ENCODE results near the gene HCN3.
"Not testable (repeated sequence)": the region's sequence is repeated elsewhere in the genome, so short reads cannot be mapped to it uniquely, and the experiment has no call there.

The HCN3 gene
- total RNA-seq, result 0.57 to 4.5 (median 1.3) reads per million in 17 experiments

- DNase-seq, result peak; percentile 98 to 99 (median 98)
Observed at GRCh38 chr1:155277070-155277901, at the start of gene HCN3. Gene HCN3 (plus strand): TSS chr1:155277463. CDS start chr1:155277591, 128 bp downstream.

GRCh38 chr1:155228096-155228427 is 49.2 kb upstream of the HCN3 start:
- no peak for DNase-seq

- not testable (repeated sequence) for DNase-seq
Observed at GRCh38 chr1:155231302-155231701, 46.0 kb upstream of the HCN3 start.

- not testable (repeated sequence) for DNase-seq
Observed at GRCh38 chr1:155232001-155232978, 45.0 kb upstream of the HCN3 start.

- DNase-seq, result not testable (repeated sequence)
Observed at GRCh38 chr1:155233502-155233901, 43.8 kb upstream of the HCN3 start.

- not testable (repeated sequence) for DNase-seq
Observed at GRCh38 chr1:155235375-155235774, 41.9 kb upstream of the HCN3 start.

- DNase-seq, result peak; percentile 16 to 68 (median 57)
Observed at GRCh38 chr1:155236451-155236850, 40.8 kb upstream of the HCN3 start.

GRCh38 chr1:155241069-155241679 is 36.1 kb upstream of the HCN3 start:
- peak; percentile 87 to 93 (median 90) for DNase-seq

- DNase-seq, result peak; percentile 78 to 94 (median 86)
Observed at GRCh38 chr1:155241841-155242264, 35.4 kb upstream of the HCN3 start.

- DNase-seq, result no peak
Observed at GRCh38 chr1:155242805-155243358, 34.4 kb upstream of the HCN3 start.

GRCh38 chr1:155244368-155245162 is 32.7 kb upstream of the HCN3 start:
- peak; percentile 96 to 99 (median 96) for DNase-seq

- no peak for DNase-seq
Observed at GRCh38 chr1:155245163-155245524, 32.1 kb upstream of the HCN3 start.

GRCh38 chr1:155246796-155247195 is 30.5 kb upstream of the HCN3 start:
- DNase-seq, result not testable (repeated sequence)

- DNase-seq, result no peak
Observed at GRCh38 chr1:155247667-155248553, 29.4 kb upstream of the HCN3 start.

GRCh38 chr1:155250246-155250632 is 27.0 kb upstream of the HCN3 start:
- DNase-seq, result no peak

GRCh38 chr1:155250633-155251449 is 26.4 kb upstream of the HCN3 start:
- peak; percentile 96 to 98 (median 97) for DNase-seq

- DNase-seq, result no peak
Observed at GRCh38 chr1:155251566-155251965, 25.7 kb upstream of the HCN3 start.

- DNase-seq, result no peak
Observed at GRCh38 chr1:155253208-155253607, 24.1 kb upstream of the HCN3 start.

- DNase-seq, result no peak
Observed at GRCh38 chr1:155253797-155254196, 23.5 kb upstream of the HCN3 start.
